DMS 273 treated with DMSO at 0.1 percent for 48 hours (cell line): ENCODE results near the gene NEGR1.

Source experiments
- DNase-seq: peaks from one replicate; lab custom pipeline; 2025; lab: John Stamatoyannopoulos, UW

The NEGR1 gene

DNA sequence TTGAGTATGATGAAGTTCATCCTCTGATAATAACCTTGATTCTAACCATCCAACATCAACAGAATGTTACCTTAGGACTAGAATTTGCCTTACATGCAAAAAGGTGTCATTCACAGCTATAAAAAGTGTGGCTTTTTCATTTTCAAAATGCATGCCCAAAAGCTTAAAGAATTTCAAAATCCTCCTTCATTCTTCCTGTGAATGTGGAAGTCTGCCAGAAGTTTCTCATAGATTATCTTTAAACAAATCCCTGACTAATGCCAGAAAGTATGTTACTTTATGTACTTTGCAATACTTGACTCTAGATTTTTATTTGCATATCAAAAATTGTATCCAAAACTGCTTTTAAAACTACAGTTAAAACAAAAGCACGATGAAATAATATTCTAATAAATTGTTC is 930.9 kb downstream of the NEGR1 start:
- no peak for DNase-seq

DNA sequence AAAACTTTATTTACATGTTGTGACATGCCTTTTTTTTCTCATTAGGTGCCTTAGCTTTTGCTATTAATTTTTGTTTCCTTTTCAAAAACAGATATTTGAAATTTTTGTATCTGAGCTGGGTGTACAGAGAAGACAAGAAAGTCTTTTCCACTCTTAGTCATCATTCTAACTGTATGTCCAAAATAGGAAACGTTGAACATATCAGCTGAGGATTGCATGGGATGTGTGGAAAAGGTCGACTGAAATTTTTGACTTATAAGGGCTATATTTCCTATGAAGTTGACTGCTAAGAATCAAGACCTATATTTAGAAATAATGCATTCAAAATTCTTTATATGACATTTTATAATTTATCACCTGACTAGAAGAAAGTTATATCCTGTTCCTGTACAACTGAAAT is 931.5 kb downstream of the NEGR1 start:
- no peak for DNase-seq

DNA sequence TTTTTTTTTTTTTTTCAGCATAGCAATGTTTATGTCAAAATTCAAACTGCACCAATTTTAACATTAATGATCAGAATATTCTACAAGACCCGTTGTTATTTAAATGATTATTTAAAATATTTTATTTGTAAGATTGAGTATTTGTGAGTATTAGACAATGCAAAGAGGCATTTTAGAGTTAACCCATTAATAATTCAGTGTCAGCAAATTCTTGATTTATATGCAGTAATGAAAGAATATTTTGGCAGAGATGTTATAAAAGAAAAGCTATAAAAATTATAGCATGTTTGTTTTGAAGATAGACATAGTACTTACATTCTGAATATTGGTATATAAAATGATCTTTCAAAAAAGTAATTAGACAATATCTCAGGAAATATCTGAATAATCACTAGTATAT is 932.0 kb downstream of the NEGR1 start:
- DNase-seq = no peak
